H1 (cell line): ENCODE measurements around the gene HOXD11.

Experiments
- ATF2 ChIP-seq: IDR thresholded peaks from 2 replicates; pipeline ENCODE4 v1.6.1; 2012; ENCODE audit warnings: low read length, inconsistent platforms
- CBX8 ChIP-seq: fragments of 300-800, 300-1000 bp; sonication (generic); IDR thresholded peaks from 2 replicates; pipeline ENCODE4 v1.7.1; 2016; ENCODE audit warnings: low read depth, low read length, borderline replicate concordance
- CHD1 ChIP-seq: IDR thresholded peaks from 2 replicates; pipeline ENCODE4 v1.6.1; 2012; ENCODE audit warnings: low read depth, low read length, improper control_type of control experiment
- CREB1 ChIP-seq: IDR thresholded peaks from 2 replicates; pipeline ENCODE4 v1.6.1; 2012; ENCODE audit warnings: inconsistent platforms
- CTCF ChIP-seq, 3 experiments: IDR thresholded peaks; 1 replicate in 2 of 3; 2 replicates in 1 of 3; pipeline versions ENCODE4 v1.5.1 to v1.6.1; 2011; ENCODE audit warnings: low read length in 3 of 3, mild to moderate bottlenecking in 3 of 3, inconsistent platforms in 2 of 3, low read depth in 1 of 3, moderate library complexity in 1 of 3; ENCODE audit not compliant: insufficient read depth in 1 of 3; ENCODE audit errors: control extremely low read depth in 1 of 3
- MAX ChIP-seq: IDR thresholded peaks from 2 replicates; pipeline ENCODE4 v1.6.1; 2012; ENCODE audit warnings: inconsistent platforms
- NRF1 ChIP-seq: IDR thresholded peaks from 2 replicates; pipeline ENCODE4 v1.6.1; 2011; ENCODE audit warnings: mild to moderate bottlenecking, low read depth, low read length, improper control_type of control experiment
- POLR2A ChIP-seq, 2 experiments: IDR thresholded peaks; 1 replicate in 1 of 2; 2 replicates in 1 of 2; pipeline ENCODE4 v1.6.1; 2011; ENCODE audit warnings: low read depth in 2 of 2, low read length in 2 of 2, mild to moderate bottlenecking in 2 of 2; ENCODE audit errors: control extremely low read depth in 1 of 2
- RXRA ChIP-seq: IDR thresholded peaks from 2 replicates; pipeline ENCODE4 v1.6.1; 2011; ENCODE audit warnings: low read depth, mild to moderate bottlenecking, low read length, moderate library complexity; ENCODE audit not compliant: insufficient read depth
- TBP ChIP-seq: IDR thresholded peaks from 2 replicates; pipeline ENCODE4 v1.6.1; 2011; ENCODE audit warnings: low read depth, low read length, improper control_type of control experiment
- YY1 ChIP-seq: IDR thresholded peaks from 2 replicates; pipeline ENCODE4 v1.6.1; 2011; ENCODE audit warnings: low read depth, mild to moderate bottlenecking, low read length

- no peak for TF ChIP-seq NRF1
- TF ChIP-seq CBX8, result no peak
- TF ChIP-seq CTCF (IDR thresholded peaks at IDR 0.05; ENCODE audit: control extremely low read depth in 1 of 3, insufficient read depth in 1 of 3, low read depth in 1 of 3, low read length in 3 of 3), result no peak
- no peak for TF ChIP-seq POLR2A (IDR thresholded peaks at IDR 0.05; ENCODE audit: control extremely low read depth in 1 of 2, low read depth in 2 of 2, low read length in 2 of 2)
- TF ChIP-seq ATF2, result no peak
- TF ChIP-seq RXRA, result no peak
- TF ChIP-seq YY1, result no peak
- TF ChIP-seq CHD1, result no peak
- no peak for TF ChIP-seq MAX
- TF ChIP-seq CREB1, result no peak
- no peak for TF ChIP-seq TBP
Observed at GRCh38 chr2:176134035-176134434, 27.0 kb downstream of the HOXD11 start.
